K562 (cell line): ENCODE results near the gene CLTC. TPM values are rescaled to one million over a fixed set of nuclear protein-coding genes. Genes with fewer than 3 reads are reported as not detected.

ENCODE experiments used
- ATAC-seq: fragments of 200-7000 bp; cut with Tn5 transposase; 3 replicates; pipeline ENCODE4 v1.9.1; 2020; ENCODE audit warnings: moderate library complexity
- BruUV-seq: library from RNA; stranded (reverse); fragments of 400-500 nt; replicated peaks from 2 replicates; lab custom pipeline; 2021; lab: Mats Ljungman, UMichigan
- CTCF ChIA-PET: fragments of 300-600 bp; formaldehyde crosslinking; extraction: SDS; loops from one replicate; lab custom pipeline; 2021; ENCODE audit warnings: low intra/inter-chr PET ratio; lab: Yijun Ruan, JAX
- POLR2A ChIA-PET: fragments of 300-600, 350-650 bp; sonication (Branson Sonifier 250); formaldehyde crosslinking; extraction: SDS; loops from one replicate; lab custom pipeline; 2021; ENCODE audit warnings: antibody characterized with exemption, inconsistent platforms; lab: Yijun Ruan, JAX
- DNase-seq, 4 experiments: peaks; one replicate each; pipeline versions ENCODE4 v3.0.0 to v3.0.0-alpha.2; 2011 to 2018; ENCODE audit warnings: low spot score in 3 of 4, mixed read lengths in 3 of 4; ENCODE audit errors: extremely low read depth in 1 of 4
- FAIRE-seq: peaks from 2 replicates; lab custom pipeline; 2011; peaks lifted over from hg19 to GRCh38; lab: Jason Lieb, UNC
- H2AFZ ChIP-seq: 2 replicates; pipeline ENCODE4 v1.6.0; 2011; ENCODE audit warnings: low read depth, low read length, control low read depth, inconsistent platforms
- H3K27ac ChIP-seq: fragments of 200-600 bp; 3 replicates; pipeline ENCODE4 v1.8.0; 2011; ENCODE audit warnings: low read depth, mild to moderate bottlenecking, control low read depth, inconsistent platforms, low read length, moderate library complexity, mixed read lengths; ENCODE audit errors: extremely low read depth
- H3K27me3 ChIP-seq, 2 experiments: fragments of 300-600 bp in 1 of 2; 2 replicates in 1 of 2; 3 replicates in 1 of 2; pipeline versions ENCODE4 v1.6.0 to v1.8.0; 2011; ENCODE audit warnings: inconsistent platforms in 2 of 2, low read length in 2 of 2, mild to moderate bottlenecking in 1 of 2, mixed read lengths in 1 of 2, moderate library complexity in 1 of 2; ENCODE audit not compliant: control insufficient read depth in 2 of 2, insufficient read depth in 2 of 2
- H3K36me3 ChIP-seq: fragments of 300-600 bp; 3 replicates; pipeline ENCODE4 v1.8.0; 2011; ENCODE audit warnings: mild to moderate bottlenecking, low read length, inconsistent platforms; ENCODE audit not compliant: control insufficient read depth, insufficient read depth
- H3K4me1 ChIP-seq, 2 experiments: fragments of 200-600 bp in 1 of 2; replicated peaks in 1 of 2; 2 replicates in 1 of 2; 3 replicates in 1 of 2; pipeline versions ENCODE4 v1.5.1 to v1.8.0; 2011; ENCODE audit warnings: inconsistent platforms in 2 of 2, low read length in 2 of 2, mild to moderate bottlenecking in 1 of 2, mixed read lengths in 1 of 2, moderate library complexity in 1 of 2; ENCODE audit not compliant: control insufficient read depth in 2 of 2, insufficient read depth in 2 of 2
- H3K4me2 ChIP-seq: 2 replicates; pipeline ENCODE4 v1.6.1; 2011; ENCODE audit warnings: low read length, control low read depth, inconsistent platforms, mixed read lengths; ENCODE audit not compliant: insufficient read depth
- H3K4me3 ChIP-seq: fragments of 200-600 bp; sonication (generic), shearing (Covaris generic); 2 replicates; pipeline ENCODE4 v1.5.1; 2016; ENCODE audit warnings: control low read depth, inconsistent platforms
- H3K79me2 ChIP-seq: fragments of 200-600 bp; 3 replicates; pipeline ENCODE4 v1.8.0; 2011; ENCODE audit warnings: low read length, inconsistent platforms; ENCODE audit not compliant: control insufficient read depth, insufficient read depth
- H3K9ac ChIP-seq, 2 experiments: 2 replicates each; pipeline versions ENCODE4 v1.6.0 to v1.6.1; 2011; ENCODE audit warnings: low read depth in 2 of 2, low read length in 2 of 2, control low read depth in 1 of 2, inconsistent platforms in 1 of 2, mild to moderate bottlenecking in 1 of 2, mixed read lengths in 1 of 2; ENCODE audit not compliant: insufficient read depth in 1 of 2
- H3K9me1 ChIP-seq: one replicate; pipeline ENCODE4 v1.6.0; 2011; ENCODE audit warnings: inconsistent platforms, mild to moderate bottlenecking, low read length, moderate library complexity; ENCODE audit not compliant: control insufficient read depth, insufficient read depth
- H3K9me3 ChIP-seq: replicated peaks from 2 replicates; pipeline ENCODE4 v1.5.1; 2011; ENCODE audit warnings: low read depth, low read length, inconsistent platforms; ENCODE audit not compliant: control insufficient read depth, insufficient read depth
- H4K20me1 ChIP-seq: replicated peaks from 2 replicates; pipeline ENCODE4 v1.6.1; 2011; ENCODE audit warnings: low read length, inconsistent platforms, mixed read lengths; ENCODE audit not compliant: control insufficient read depth, insufficient read depth
- DNMT1 ChIP-seq: fragments of 450-650 bp; IDR thresholded peaks from 2 replicates; pipeline ENCODE4 v1.6.1; 2016; ENCODE audit warnings: antibody characterized with exemption, mild to moderate bottlenecking
- EP300 ChIP-seq: IDR thresholded peaks from 2 replicates; pipeline ENCODE4 v1.6.1; 2012; ENCODE audit warnings: low read length, improper control_type of control experiment
- ETV5 ChIP-seq: sonication (generic); formaldehyde crosslinking; IDR thresholded peaks from 2 replicates; pipeline ENCODE4 v1.4.0; 2020; ENCODE audit warnings: low read depth, mild to moderate bottlenecking, missing genetic modification reagents
- KLF6 ChIP-seq: fragments of 250-450 bp; sonication (Bioruptor Pico); IDR thresholded peaks from 2 replicates; pipeline ENCODE4 v1.4.0; 2020; ENCODE audit warnings: mild to moderate bottlenecking, moderate library complexity, borderline replicate concordance
- NCOA6 ChIP-seq: fragments of 450-650 bp; IDR thresholded peaks from 2 replicates; pipeline ENCODE4 v1.6.1; 2017; ENCODE audit warnings: mild to moderate bottlenecking
- PHF8 ChIP-seq: fragments of 200-600 bp; sonication (generic); IDR thresholded peaks from 2 replicates; pipeline ENCODE4 v1.6.1; 2012; ENCODE audit warnings: mixed run types, mild to moderate bottlenecking, inconsistent platforms, low read length, moderate library complexity, borderline replicate concordance
- RFX7 ChIP-seq: fragments of 250-450 bp; sonication (Bioruptor Pico); IDR thresholded peaks from 2 replicates; pipeline ENCODE4 v1.5.1; 2021; ENCODE audit warnings: mild to moderate bottlenecking
- ZNF75A ChIP-seq: fragments of 450-650 bp; formaldehyde crosslinking; IDR thresholded peaks from 2 replicates; pipeline ENCODE4 v1.4.0; 2020; ENCODE audit warnings: mild to moderate bottlenecking
- WGBS: fragments of 100-300 bp; shearing (Covaris generic); methylation state at CpG from one replicate; pipeline ENCODE4 v1.1.6; 2016; ENCODE audit warnings: low coverage, mixed read lengths; ENCODE audit not compliant: insufficient coverage; ENCODE audit errors: missing lambda C conversion rate; 5-methylcytosine and 5-hydroxymethylcytosine counted together
- in situ Hi-C: fragments of 300-500 bp; cut with MboI; formaldehyde crosslinking; loops from 4 replicates; pipeline ENCODE4 v1.15.0; 2018; ENCODE audit warnings: inconsistent platforms, mixed read lengths
- intact Hi-C: fragments of 100-400 bp; cut with micrococcal nuclease; formaldehyde crosslinking; loops from 2 replicates; pipeline ENCODE4 v1.14.2; 2022
- polyA plus RNA-seq, 8 experiments: library from polyadenylated mRNA; depleted of rRNA in 4 of 8; stranded (reverse) in 5 of 8; unstranded in 3 of 8; fragments of >200 nt; fragmentation: Nextera tagmentation in 2 of 8; fragmentation: Illumina TruSeq in 1 of 8; extraction: Ambion mirVana in 2 of 8; extraction: Trizol in 1 of 8; gene quantifications; 2 replicates each; pipeline versions ENCODE4 v1.2.1 to v1.2.3, GENCODE V29; 2011 to 2014; ENCODE audit warnings: inconsistent platforms in 1 of 8, missing spikeins in 1 of 8
- total RNA-seq, 7 experiments: library from RNA; depleted of rRNA in 6 of 7; stranded (reverse); fragments of >200 nt in 6 of 7; fragmentation: Illumina TruSeq in 2 of 7; extraction: Trizol in 2 of 7; gene quantifications; 2 replicates each; pipeline versions ENCODE4 v1.2.1 to v1.2.3, GENCODE V29; 2011 to 2021; ENCODE audit warnings: low replicate concordance in 1 of 7
- TF ChIP-seq, protein P1 (sequence below): fragments of 200-600 bp; sonication (generic); IDR thresholded peaks from one replicate; pipeline ENCODE4 v1.6.1; 2012; ENCODE audit warnings: mild to moderate bottlenecking, low read depth, low read length, inconsistent platforms

The CLTC gene
- total and polyA plus RNA-seq, 9 of the 15 experiments (the other 6 are each of a cell fraction or from before 2014, with no cell fraction given) = 115 to 267 (median 174) TPM

DNA sequence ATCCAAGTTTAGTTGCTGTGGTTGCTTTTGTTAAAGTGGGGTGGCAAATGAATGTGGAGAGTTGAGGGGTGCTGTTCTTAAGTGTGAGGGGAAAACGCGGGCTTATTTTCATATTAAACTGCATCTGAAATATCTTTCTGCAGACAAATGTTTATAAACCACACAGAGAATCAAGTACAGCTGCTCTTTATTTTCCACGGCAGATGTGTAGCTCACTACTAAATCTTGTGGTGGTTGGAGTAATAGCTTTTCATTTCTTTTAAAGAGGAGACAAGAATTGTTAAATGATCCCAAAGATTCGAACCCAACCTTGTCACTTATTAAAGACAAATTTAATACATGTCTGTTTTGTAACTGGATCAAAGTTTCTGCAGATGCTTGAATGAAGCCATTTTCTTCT is 2.1 kb downstream of the CLTC start:
- no peak overlapping the region; the same call in 1 of the 3 replicates for H3K27ac ChIP-seq
- 8% methylated on average over 4 of the region's 4 CpGs for WGBS
- H4K20me1 ChIP-seq = peaks cover 44% of the 10 kb centered on the region
- no peaks in the 10 kb centered on the region for H3K9me3 ChIP-seq
- peak overlapping the region in 1 of 2 experiments; percentile 96; a peak in 3 of 4 replicates for H3K9ac ChIP-seq
- in situ Hi-C loops = no loop called here
- BruUV-seq = no TSS peak
- H3K9me1 ChIP-seq = no peaks in the 10 kb centered on the region
- peaks cover 6 to 23% of the 10 kb centered on the region in 2 experiments; a peak in 3 of 5 replicates for H3K4me1 ChIP-seq
- FAIRE-seq = no peak
- DNase-seq = no peak
- ATAC-seq = no peak
- intact Hi-C loops = loop anchor here (5.0 kb wide), 1 partner anchor 99 kb away; no protein-coding TSS in a partner anchor
- H3K27me3 ChIP-seq = no peaks in the 10 kb centered on the region
- H3K79me2 ChIP-seq = peaks cover 93% of the 10 kb centered on the region
- H3K4me2 ChIP-seq = peak overlapping the region; percentile 56
- no peak overlapping the region for H2AFZ ChIP-seq
- ChIA-PET CTCF (interaction anchor here (0.5 kb wide), 1 partner anchor 40 kb away, joined by 3 read pairs; no protein-coding TSS in a partner anchor), POLR2A (interaction anchor here (0.6 to 7.4 kb wide), 5 partner anchors 9 to 939 kb away, joined by 3 to 45 read pairs (median 7); no protein-coding TSS in a partner anchor)
- H3K36me3 ChIP-seq = peaks cover 48% of the 10 kb centered on the region; the same call in 2 of the 3 replicates
- H3K4me3 ChIP-seq = peak overlapping the region; percentile 97
- TF ChIP-seq ZNF75A (CRISPR knock-in tag) = no peak
- TF ChIP-seq ETV5 (CRISPR knock-in tag) = no peak
- TF ChIP-seq KLF6 (CRISPR knock-in tag) = no peak
- no peak for TF ChIP-seq NCOA6
- TF ChIP-seq, protein P1, sequence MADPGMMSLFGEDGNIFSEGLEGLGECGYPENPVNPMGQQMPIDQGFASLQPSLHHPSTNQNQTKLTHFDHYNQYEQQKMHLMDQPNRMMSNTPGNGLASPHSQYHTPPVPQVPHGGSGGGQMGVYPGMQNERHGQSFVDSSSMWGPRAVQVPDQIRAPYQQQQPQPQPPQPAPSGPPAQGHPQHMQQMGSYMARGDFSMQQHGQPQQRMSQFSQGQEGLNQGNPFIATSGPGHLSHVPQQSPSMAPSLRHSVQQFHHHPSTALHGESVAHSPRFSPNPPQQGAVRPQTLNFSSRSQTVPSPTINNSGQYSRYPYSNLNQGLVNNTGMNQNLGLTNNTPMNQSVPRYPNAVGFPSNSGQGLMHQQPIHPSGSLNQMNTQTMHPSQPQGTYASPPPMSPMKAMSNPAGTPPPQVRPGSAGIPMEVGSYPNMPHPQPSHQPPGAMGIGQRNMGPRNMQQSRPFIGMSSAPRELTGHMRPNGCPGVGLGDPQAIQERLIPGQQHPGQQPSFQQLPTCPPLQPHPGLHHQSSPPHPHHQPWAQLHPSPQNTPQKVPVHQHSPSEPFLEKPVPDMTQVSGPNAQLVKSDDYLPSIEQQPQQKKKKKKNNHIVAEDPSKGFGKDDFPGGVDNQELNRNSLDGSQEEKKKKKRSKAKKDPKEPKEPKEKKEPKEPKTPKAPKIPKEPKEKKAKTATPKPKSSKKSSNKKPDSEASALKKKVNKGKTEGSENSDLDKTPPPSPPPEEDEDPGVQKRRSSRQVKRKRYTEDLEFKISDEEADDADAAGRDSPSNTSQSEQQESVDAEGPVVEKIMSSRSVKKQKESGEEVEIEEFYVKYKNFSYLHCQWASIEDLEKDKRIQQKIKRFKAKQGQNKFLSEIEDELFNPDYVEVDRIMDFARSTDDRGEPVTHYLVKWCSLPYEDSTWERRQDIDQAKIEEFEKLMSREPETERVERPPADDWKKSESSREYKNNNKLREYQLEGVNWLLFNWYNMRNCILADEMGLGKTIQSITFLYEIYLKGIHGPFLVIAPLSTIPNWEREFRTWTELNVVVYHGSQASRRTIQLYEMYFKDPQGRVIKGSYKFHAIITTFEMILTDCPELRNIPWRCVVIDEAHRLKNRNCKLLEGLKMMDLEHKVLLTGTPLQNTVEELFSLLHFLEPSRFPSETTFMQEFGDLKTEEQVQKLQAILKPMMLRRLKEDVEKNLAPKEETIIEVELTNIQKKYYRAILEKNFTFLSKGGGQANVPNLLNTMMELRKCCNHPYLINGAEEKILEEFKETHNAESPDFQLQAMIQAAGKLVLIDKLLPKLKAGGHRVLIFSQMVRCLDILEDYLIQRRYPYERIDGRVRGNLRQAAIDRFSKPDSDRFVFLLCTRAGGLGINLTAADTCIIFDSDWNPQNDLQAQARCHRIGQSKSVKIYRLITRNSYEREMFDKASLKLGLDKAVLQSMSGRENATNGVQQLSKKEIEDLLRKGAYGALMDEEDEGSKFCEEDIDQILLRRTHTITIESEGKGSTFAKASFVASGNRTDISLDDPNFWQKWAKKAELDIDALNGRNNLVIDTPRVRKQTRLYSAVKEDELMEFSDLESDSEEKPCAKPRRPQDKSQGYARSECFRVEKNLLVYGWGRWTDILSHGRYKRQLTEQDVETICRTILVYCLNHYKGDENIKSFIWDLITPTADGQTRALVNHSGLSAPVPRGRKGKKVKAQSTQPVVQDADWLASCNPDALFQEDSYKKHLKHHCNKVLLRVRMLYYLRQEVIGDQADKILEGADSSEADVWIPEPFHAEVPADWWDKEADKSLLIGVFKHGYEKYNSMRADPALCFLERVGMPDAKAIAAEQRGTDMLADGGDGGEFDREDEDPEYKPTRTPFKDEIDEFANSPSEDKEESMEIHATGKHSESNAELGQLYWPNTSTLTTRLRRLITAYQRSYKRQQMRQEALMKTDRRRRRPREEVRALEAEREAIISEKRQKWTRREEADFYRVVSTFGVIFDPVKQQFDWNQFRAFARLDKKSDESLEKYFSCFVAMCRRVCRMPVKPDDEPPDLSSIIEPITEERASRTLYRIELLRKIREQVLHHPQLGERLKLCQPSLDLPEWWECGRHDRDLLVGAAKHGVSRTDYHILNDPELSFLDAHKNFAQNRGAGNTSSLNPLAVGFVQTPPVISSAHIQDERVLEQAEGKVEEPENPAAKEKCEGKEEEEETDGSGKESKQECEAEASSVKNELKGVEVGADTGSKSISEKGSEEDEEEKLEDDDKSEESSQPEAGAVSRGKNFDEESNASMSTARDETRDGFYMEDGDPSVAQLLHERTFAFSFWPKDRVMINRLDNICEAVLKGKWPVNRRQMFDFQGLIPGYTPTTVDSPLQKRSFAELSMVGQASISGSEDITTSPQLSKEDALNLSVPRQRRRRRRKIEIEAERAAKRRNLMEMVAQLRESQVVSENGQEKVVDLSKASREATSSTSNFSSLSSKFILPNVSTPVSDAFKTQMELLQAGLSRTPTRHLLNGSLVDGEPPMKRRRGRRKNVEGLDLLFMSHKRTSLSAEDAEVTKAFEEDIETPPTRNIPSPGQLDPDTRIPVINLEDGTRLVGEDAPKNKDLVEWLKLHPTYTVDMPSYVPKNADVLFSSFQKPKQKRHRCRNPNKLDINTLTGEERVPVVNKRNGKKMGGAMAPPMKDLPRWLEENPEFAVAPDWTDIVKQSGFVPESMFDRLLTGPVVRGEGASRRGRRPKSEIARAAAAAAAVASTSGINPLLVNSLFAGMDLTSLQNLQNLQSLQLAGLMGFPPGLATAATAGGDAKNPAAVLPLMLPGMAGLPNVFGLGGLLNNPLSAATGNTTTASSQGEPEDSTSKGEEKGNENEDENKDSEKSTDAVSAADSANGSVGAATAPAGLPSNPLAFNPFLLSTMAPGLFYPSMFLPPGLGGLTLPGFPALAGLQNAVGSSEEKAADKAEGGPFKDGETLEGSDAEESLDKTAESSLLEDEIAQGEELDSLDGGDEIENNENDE = no peak
- no peak for TF ChIP-seq RFX7 (CRISPR knock-in tag)
- TF ChIP-seq DNMT1 = no peak
- no peak for TF ChIP-seq PHF8
- TF ChIP-seq EP300 = no peak
